H1 (cell line): ENCODE measurements around the gene CHTF18. TPM values are rescaled to one million over a fixed set of nuclear protein-coding genes. Genes with fewer than 3 reads are reported as not detected.

Experiments
- CTCF ChIA-PET: fragments of 300-600 bp; sonication (Branson Sonifier 250); formaldehyde crosslinking; loops from one replicate; lab custom pipeline; 2021; ENCODE audit not compliant: partially characterized antibody; lab: Charles Lee
- POLR2A ChIA-PET: fragments of 300-600 bp; sonication (Branson Sonifier 250); formaldehyde crosslinking; loops from one replicate; lab custom pipeline; 2021; ENCODE audit warnings: inconsistent platforms; ENCODE audit not compliant: partially characterized antibody; lab: Charles Lee
- DNase-seq, 2 experiments: peaks; one replicate each; pipeline versions ENCODE4 v3.0.0 to v3.0.0-alpha.2; 2010 to 2022; ENCODE audit warnings: low spot score in 2 of 2, low read depth in 1 of 2, mixed read lengths in 1 of 2
- FAIRE-seq: peaks from 2 replicates; lab custom pipeline; 2011; peaks lifted over from hg19 to GRCh38; lab: Jason Lieb, UNC
- H2AFZ ChIP-seq: 2 replicates; pipeline ENCODE4 v1.8.1; 2012; ENCODE audit warnings: low read length, inconsistent platforms
- H2AK5ac ChIP-seq: 2 replicates; pipeline ENCODE4 v1.6.1; 2013; ENCODE audit warnings: low read depth, low read length
- H2BK120ac ChIP-seq: replicated peaks from 2 replicates; pipeline ENCODE3; 2013; ENCODE audit warnings: low read depth, low read length, inconsistent platforms
- H2BK12ac ChIP-seq: 2 replicates; pipeline ENCODE4 v1.6.1; 2013; ENCODE audit warnings: low read depth, low read length
- H2BK15ac ChIP-seq: 2 replicates; pipeline ENCODE4 v1.6.1; 2013; ENCODE audit warnings: low read length
- H2BK20ac ChIP-seq: 2 replicates; pipeline ENCODE4 v1.6.1; 2013; ENCODE audit warnings: low read length
- H2BK5ac ChIP-seq: 2 replicates; pipeline ENCODE4 v1.6.1; 2013; ENCODE audit warnings: low read depth, low read length
- H3K14ac ChIP-seq: 2 replicates; pipeline ENCODE4 v1.6.1; 2013; ENCODE audit warnings: inconsistent platforms; ENCODE audit not compliant: insufficient read length
- H3K18ac ChIP-seq: 2 replicates; pipeline ENCODE4 v1.6.1; 2013; ENCODE audit warnings: low read length; ENCODE audit errors: extremely low read depth
- H3K23ac ChIP-seq: 2 replicates; pipeline ENCODE4 v1.6.1; 2013; ENCODE audit warnings: inconsistent platforms; ENCODE audit not compliant: insufficient read length
- H3K23me2 ChIP-seq: 2 replicates; pipeline ENCODE4 v1.6.1; 2013; ENCODE audit warnings: low read depth, low read length
- H3K27ac ChIP-seq: 2 replicates; pipeline ENCODE4 v1.6.1; 2011; ENCODE audit warnings: low read depth, low read length, inconsistent platforms
- H3K27me3 ChIP-seq, 4 experiments: replicated peaks in 1 of 4; 1 replicate in 1 of 4; 2 replicates in 3 of 4; pipeline versions ENCODE4 v1.6.1 to v1.8.1; 2011 to 2013; ENCODE audit warnings: low read length in 3 of 4, mild to moderate bottlenecking in 3 of 4, inconsistent platforms in 2 of 4, mixed read lengths in 2 of 4, moderate library complexity in 1 of 4; ENCODE audit not compliant: control insufficient read depth in 3 of 4, insufficient read depth in 3 of 4; ENCODE audit errors: extremely low read depth in 1 of 4
- H3K36me3 ChIP-seq, 4 experiments: 2 replicates each; pipeline versions ENCODE4 v1.6.1 to v1.8.1; 2011 to 2013; ENCODE audit warnings: mild to moderate bottlenecking in 4 of 4, low read length in 3 of 4, moderate library complexity in 2 of 4, control low read depth in 1 of 4, inconsistent platforms in 1 of 4; ENCODE audit not compliant: insufficient read depth in 4 of 4, control insufficient read depth in 2 of 4
- H3K4ac ChIP-seq: replicated peaks from 2 replicates; pipeline ENCODE3; 2013; ENCODE audit warnings: low read length, low read depth, mixed read lengths, inconsistent platforms; ENCODE audit not compliant: insufficient read length
- H3K4me1 ChIP-seq, 4 experiments: replicated peaks in 1 of 4; 1 replicate in 1 of 4; 2 replicates in 3 of 4; pipeline versions ENCODE4 v1.6.1 to v1.8.1; 2011 to 2013; ENCODE audit warnings: low read length in 3 of 4, inconsistent platforms in 2 of 4, mixed read lengths in 1 of 4; ENCODE audit not compliant: insufficient read depth in 4 of 4, control insufficient read depth in 3 of 4
- H3K4me2 ChIP-seq, 2 experiments: 2 replicates each; pipeline versions ENCODE4 v1.6.1 to v1.8.1; 2011 to 2013; ENCODE audit warnings: low read depth in 2 of 2, low read length in 2 of 2, control low read depth in 1 of 2, inconsistent platforms in 1 of 2, mild to moderate bottlenecking in 1 of 2; ENCODE audit not compliant: insufficient read depth in 1 of 2
- H3K4me3 ChIP-seq, 4 experiments: fragments of 200-600, 300-600 bp in 1 of 4; sonication (generic), shearing (Covaris generic), sonication (Bioruptor Twin) in 1 of 4; 2 replicates each; pipeline versions ENCODE4 v1.5.1 to v1.8.1; 2011 to 2016; ENCODE audit warnings: low read length in 4 of 4, low read depth in 3 of 4, control low read depth in 2 of 4, inconsistent platforms in 2 of 4, mild to moderate bottlenecking in 2 of 4, mixed read lengths in 1 of 4, moderate library complexity in 1 of 4; ENCODE audit not compliant: insufficient read depth in 2 of 4; ENCODE audit errors: extremely low read depth in 1 of 4
- H3K56ac ChIP-seq: replicated peaks from 2 replicates; pipeline ENCODE3; 2013; ENCODE audit warnings: low read depth, mild to moderate bottlenecking, mixed read lengths, low read length, inconsistent platforms; ENCODE audit not compliant: insufficient read length
- H3K79me1 ChIP-seq: 2 replicates; pipeline ENCODE4 v1.6.1; 2013; ENCODE audit warnings: low read depth, low read length, control low read depth
- H3K79me2 ChIP-seq, 2 experiments: 2 replicates each; pipeline versions ENCODE4 v1.6.1 to v1.8.1; 2012 to 2013; ENCODE audit warnings: low read length in 2 of 2, mild to moderate bottlenecking in 2 of 2, inconsistent platforms in 1 of 2; ENCODE audit not compliant: insufficient read depth in 2 of 2, control insufficient read depth in 1 of 2
- H3K9ac ChIP-seq, 4 experiments: replicated peaks in 1 of 4; 1 replicate in 1 of 4; 2 replicates in 3 of 4; pipeline versions ENCODE4 v1.6.1 to v1.8.1; 2011 to 2013; ENCODE audit warnings: low read depth in 3 of 4, low read length in 3 of 4, control low read depth in 2 of 4, mild to moderate bottlenecking in 2 of 4, moderate library complexity in 2 of 4, inconsistent platforms in 1 of 4; ENCODE audit errors: extremely low read depth in 1 of 4
- H3K9me3 ChIP-seq, 2 experiments: 2 replicates each; pipeline versions ENCODE4 v1.6.1 to v1.8.1; 2012 to 2013; ENCODE audit warnings: mild to moderate bottlenecking in 2 of 2, moderate library complexity in 2 of 2, control low read depth in 1 of 2, inconsistent platforms in 1 of 2, low read depth in 1 of 2, low read length in 1 of 2, mixed read lengths in 1 of 2; ENCODE audit not compliant: insufficient read depth in 2 of 2
- H4K20me1 ChIP-seq, 2 experiments: replicated peaks in 1 of 2; 2 replicates each; pipeline versions ENCODE3 to v1.8.1; 2011 to 2013; ENCODE audit warnings: inconsistent platforms in 2 of 2, low read length in 2 of 2, mild to moderate bottlenecking in 1 of 2; ENCODE audit not compliant: insufficient read depth in 2 of 2, control insufficient read depth in 1 of 2
- H4K5ac ChIP-seq: 2 replicates; pipeline ENCODE4 v1.6.1; 2013; ENCODE audit warnings: low read length, low read depth, mixed read lengths, inconsistent platforms; ENCODE audit not compliant: insufficient read length
- H4K8ac ChIP-seq: 2 replicates; pipeline ENCODE4 v1.8.0; 2013; ENCODE audit warnings: mild to moderate bottlenecking, moderate library complexity, low read length, inconsistent platforms; ENCODE audit not compliant: insufficient read depth; ENCODE audit errors: extremely low read depth
- H4K91ac ChIP-seq: replicated peaks from 2 replicates; pipeline ENCODE3; 2013; ENCODE audit warnings: low read length, mixed read lengths, inconsistent platforms; ENCODE audit not compliant: insufficient read length
- BACH1 ChIP-seq: IDR thresholded peaks from 2 replicates; pipeline ENCODE4 v1.6.1; 2012; ENCODE audit warnings: low read length, improper control_type of control experiment
- EZH2 ChIP-seq: fragments of 200-600 bp; sonication (generic); IDR thresholded peaks from 2 replicates; pipeline ENCODE4 v1.7.1; 2012; ENCODE audit warnings: low read depth, mild to moderate bottlenecking, moderate library complexity, low read length, inconsistent platforms; ENCODE audit not compliant: severe bottlenecking
- FOSL1 ChIP-seq: IDR thresholded peaks from 2 replicates; pipeline ENCODE4 v1.6.1; 2011; ENCODE audit warnings: mild to moderate bottlenecking, low read depth, low read length, moderate library complexity; ENCODE audit not compliant: insufficient read depth
- RFX5 ChIP-seq: IDR thresholded peaks from 2 replicates; pipeline ENCODE4 v1.6.1; 2011; ENCODE audit warnings: low read depth, low read length, improper control_type of control experiment, borderline replicate concordance
- SIX5 ChIP-seq: IDR thresholded peaks from 2 replicates; pipeline ENCODE4 v1.6.1; 2011; ENCODE audit warnings: mild to moderate bottlenecking, low read depth, low read length
- TAF1 ChIP-seq: IDR thresholded peaks from 2 replicates; pipeline ENCODE4 v1.6.1; 2011; ENCODE audit warnings: mild to moderate bottlenecking, low read depth, low read length
- WGBS, 2 experiments: shearing (Covaris generic) in 1 of 2; methylation state at CpG; one replicate each; pipeline versions ENCODE4 v1.1.6 to v1.1.7; 2013 to 2015; ENCODE audit warnings: low lambda C conversion rate in 2 of 2, mixed read lengths in 2 of 2, inconsistent platforms in 1 of 2, low coverage in 1 of 2, missing lambda C conversion rate in 1 of 2; ENCODE audit not compliant: insufficient replicate concordance in 2 of 2, insufficient coverage in 1 of 2, insufficient read length in 1 of 2; ENCODE audit errors: extremely low coverage in 1 of 2, missing lambda C conversion rate in 1 of 2; 5-methylcytosine and 5-hydroxymethylcytosine counted together
- polyA plus RNA-seq, 7 experiments: library from polyadenylated mRNA; depleted of rRNA in 3 of 7; stranded (reverse) in 5 of 7; unstranded in 2 of 7; fragments of >200 nt in 5 of 7; fragments of 200-250 nt in 2 of 7; gene quantifications; 1 replicate in 5 of 7; 2 replicates in 1 of 7; 4 replicates in 1 of 7; pipeline versions ENCODE4 v1.2.1 to v1.2.3, GENCODE V29; 2011 to 2013; ENCODE audit warnings: missing spikeins in 2 of 7, mixed read lengths in 2 of 7
- total RNA-seq: library from RNA; stranded (reverse); fragmentation: NEBNext Ultra II Directional; extraction: Animal tissue kit (Norgen Biotek cat#: 25700); gene quantifications from 2 replicates; pipeline ENCODE4 v1.2.1, GENCODE V29; 2021

The CHTF18 gene
- total and polyA plus RNA-seq, 2 of the 8 experiments (the other 6 are each of a cell fraction or from before 2014, with no cell fraction given) = 75.3 to 104 TPM

- H3K4me2 ChIP-seq = no peak overlapping the region
- DNase-seq (no peak), FAIRE-seq (no peak)
- no peak overlapping the region for H3K4me3 ChIP-seq
- H3K27ac ChIP-seq = no peak overlapping the region
- H4K5ac ChIP-seq = no peak overlapping the region
- no peaks in the 10 kb centered on the region; a peak in 1 of 7 replicates for H3K4me1 ChIP-seq
- H3K14ac ChIP-seq = no peak overlapping the region
- H3K18ac ChIP-seq = no peak overlapping the region
- H3K79me2 ChIP-seq = no peaks in the 10 kb centered on the region
- peaks cover 0 to 55% of the 10 kb centered on the region in 2 experiments; a peak in 2 of 4 replicates for H3K9me3 ChIP-seq
- no peak overlapping the region for H2AFZ ChIP-seq
- no peak overlapping the region for H4K91ac ChIP-seq
- H3K27me3 ChIP-seq = no peaks in the 10 kb centered on the region
- no peak overlapping the region for H3K23ac ChIP-seq
- CTCF ChIA-PET = no interaction called here
- H2BK5ac ChIP-seq = no peak overlapping the region
- no peak overlapping the region for H2BK120ac ChIP-seq
- 86% methylated on average over 14 of the region's 27 CpGs; no CpG with 5 or more reads in 1 of the 2 experiments for WGBS, 2 experiments
- no peaks in the 10 kb centered on the region for H4K20me1 ChIP-seq
- H4K8ac ChIP-seq = no peak overlapping the region; the same call in 1 of the 2 replicates
- no peak overlapping the region for H3K56ac ChIP-seq
- no peak overlapping the region for H2BK15ac ChIP-seq
- POLR2A ChIA-PET = no interaction called here
- no peak overlapping the region for H3K9ac ChIP-seq
- H2AK5ac ChIP-seq = no peak overlapping the region
- no peak overlapping the region for H2BK20ac ChIP-seq
- no peak overlapping the region for H2BK12ac ChIP-seq
- no peaks in the 10 kb centered on the region for H3K79me1 ChIP-seq
- H3K23me2 ChIP-seq = no peaks in the 10 kb centered on the region
- no peak overlapping the region for H3K4ac ChIP-seq
- H3K36me3 ChIP-seq = no peaks in the 10 kb centered on the region
- TF ChIP-seq SIX5 (no peak), EZH2 (no peak), RFX5 (no peak), BACH1 (no peak), TAF1 (no peak), FOSL1 (no peak)
These were observed 53.1 kb downstream of the CHTF18 start for GRCh38 chr16:841455-842060.
